Keratinocyte (primary cell): ENCODE results near the gene ACTL10. TPM values are rescaled to one million over a fixed set of nuclear protein-coding genes. Genes with fewer than 3 reads are reported as not detected.

ENCODE experiments used
- DNase-seq: peaks from one replicate; pipeline ENCODE4 v3.0.0-alpha.2; 2011; ENCODE audit warnings: low read depth, missing footprints, low spot score
- FAIRE-seq: peaks from 2 replicates; lab custom pipeline; 2011; peaks lifted over from hg19 to GRCh38; lab: Jason Lieb, UNC
- H2AFZ ChIP-seq: 2 replicates; pipeline ENCODE4 v1.6.0; 2012; ENCODE audit warnings: low read length, control low read depth, inconsistent platforms; ENCODE audit not compliant: control insufficient read depth
- H3K27ac ChIP-seq: 2 replicates; pipeline ENCODE4 v1.5.1; 2011; ENCODE audit warnings: low read length; ENCODE audit not compliant: control insufficient read depth, insufficient read depth
- H3K27me3 ChIP-seq: 3 replicates; pipeline ENCODE4 v1.6.0; 2011; ENCODE audit warnings: low read length; ENCODE audit not compliant: control insufficient read depth, insufficient read depth; ENCODE audit errors: extremely low read depth
- H3K36me3 ChIP-seq, 2 experiments: 2 replicates in 1 of 2; 3 replicates in 1 of 2; pipeline ENCODE4 v1.5.1; 2011; ENCODE audit warnings: low read length in 2 of 2, mild to moderate bottlenecking in 1 of 2; ENCODE audit not compliant: control insufficient read depth in 2 of 2, insufficient read depth in 2 of 2; ENCODE audit errors: extremely low read depth in 1 of 2
- H3K4me1 ChIP-seq: 3 replicates; pipeline ENCODE4 v1.5.1; 2011; ENCODE audit warnings: low read length; ENCODE audit not compliant: control insufficient read depth, insufficient read depth; ENCODE audit errors: extremely low read depth
- H3K4me2 ChIP-seq: 3 replicates; pipeline ENCODE4 v1.6.0; 2011; ENCODE audit warnings: low read depth, low read length; ENCODE audit not compliant: control insufficient read depth, insufficient read depth; ENCODE audit errors: extremely low read depth
- H3K4me3 ChIP-seq, 3 experiments: fragments of 200-600 bp in 1 of 3; sonication (generic) in 1 of 3; 2 replicates in 2 of 3; 3 replicates in 1 of 3; pipeline ENCODE4 v1.5.1; 2011 to 2016; ENCODE audit warnings: low read length in 3 of 3, mild to moderate bottlenecking in 3 of 3, control low read depth in 2 of 3, inconsistent platforms in 1 of 3, low read depth in 1 of 3, mixed read lengths in 1 of 3, mixed run types in 1 of 3, moderate library complexity in 1 of 3; ENCODE audit not compliant: control insufficient read depth in 2 of 3, insufficient read depth in 2 of 3; ENCODE audit errors: extremely low read depth in 1 of 3
- H3K79me2 ChIP-seq: 2 replicates; pipeline ENCODE4 v1.6.0; 2012; ENCODE audit warnings: low read length; ENCODE audit not compliant: control insufficient read depth, insufficient read depth
- H3K9ac ChIP-seq: 3 replicates; pipeline ENCODE4 v1.6.0; 2011; ENCODE audit warnings: low read length; ENCODE audit not compliant: control insufficient read depth, insufficient read depth; ENCODE audit errors: extremely low read depth
- H3K9me1 ChIP-seq: 3 replicates; pipeline ENCODE4 v1.6.0; 2011; ENCODE audit warnings: low read length; ENCODE audit not compliant: control insufficient read depth, insufficient read depth; ENCODE audit errors: extremely low read depth
- H3K9me3 ChIP-seq: 2 replicates; pipeline ENCODE4 v1.5.1; 2012; ENCODE audit warnings: low read depth, low read length; ENCODE audit not compliant: control insufficient read depth
- H4K20me1 ChIP-seq: 3 replicates; pipeline ENCODE4 v1.6.0; 2011; ENCODE audit warnings: low read length; ENCODE audit not compliant: control insufficient read depth, insufficient read depth; ENCODE audit errors: extremely low read depth
- CTCF ChIP-seq, 3 experiments: IDR thresholded peaks in 1 of 3; conservative IDR thresholded peaks in 1 of 3; optimal IDR thresholded peaks in 1 of 3; 2 replicates in 2 of 3; 3 replicates in 1 of 3; pipeline versions ENCODE3 to v1.5.1; 2011; ENCODE audit warnings: low read length in 3 of 3, mild to moderate bottlenecking in 3 of 3, moderate library complexity in 2 of 3, control low read depth in 1 of 3, inconsistent platforms in 1 of 3; ENCODE audit not compliant: insufficient read depth in 2 of 3; ENCODE audit errors: extremely low read depth in 1 of 3
- EZH2 ChIP-seq: IDR thresholded peaks from one replicate; pipeline ENCODE4 v1.6.1; 2012; ENCODE audit warnings: inconsistent platforms, mild to moderate bottlenecking, low read length, moderate library complexity
- dilution Hi-C: fragments of 300-500 bp; cut with MboI; formaldehyde crosslinking; loops from one replicate; pipeline ENCODE4 v1.7.0; 2020; ENCODE audit warnings: low sequenced_read_pairs; ENCODE audit not compliant: extremely low pct_ligation_motif_present
- polyA plus RNA-seq, 5 experiments: library from polyadenylated mRNA; depleted of rRNA in 3 of 5; stranded (reverse) in 3 of 5; stranded (forward) in 1 of 5; unstranded in 1 of 5; fragments of >200 nt; gene quantifications; 1 replicate in 1 of 5; 2 replicates in 3 of 5; 3 replicates in 1 of 5; pipeline versions ENCODE4 v1.2.1 to v1.2.3, GENCODE V29; 2011 to 2012; ENCODE audit warnings: missing spikeins in 2 of 5, low read depth in 1 of 5, low replicate concordance in 1 of 5

ACTL10 gene
- polyA plus RNA-seq, 1 donor (not counting 4 experiments of a cell fraction or from before 2014, with no cell fraction given): 0.28 TPM

GRCh38 chr20:33679758-33680485 is 13.2 kb downstream of the ACTL10 start:
- Histone ChIP-seq H3K9me3 (no peaks in the 10 kb centered on the region), H3K4me1 (peaks cover 3% of the 10 kb centered on the region), H2AFZ (no peak overlapping the region), H3K27ac (no peak overlapping the region), H3K9ac (no peak overlapping the region), H4K20me1 (no peaks in the 10 kb centered on the region), H3K79me2 (peaks cover 5% of the 10 kb centered on the region), H3K36me3 (no peaks in the 10 kb centered on the region), H3K9me1 (no peaks in the 10 kb centered on the region), H3K4me2 (no peak overlapping the region), H3K4me3 (no peak overlapping the region), H3K27me3 (no peaks in the 10 kb centered on the region)
- no peak for FAIRE-seq
- dilution Hi-C loops: no loop called here
- no peak for DNase-seq
- TF ChIP-seq CTCF (optimal IDR thresholded peaks at IDR 0.05 in 1 of 3, IDR thresholded peaks at IDR 0.05 in 1 of 3, conservative IDR thresholded peaks at IDR 0.05 in 1 of 3; ENCODE audit: extremely low read depth in 1 of 3, insufficient read depth in 2 of 3, low read length in 3 of 3) (no peak), EZH2 (no peak)

- Histone ChIP-seq H3K9me1 (no peaks in the 10 kb centered on the region), H4K20me1 (no peaks in the 10 kb centered on the region), H3K4me2 (no peak overlapping the region), H3K79me2 (peaks cover 12% of the 10 kb centered on the region), H3K9ac (no peak overlapping the region), H3K36me3 (no peaks in the 10 kb centered on the region), H3K27ac (no peak overlapping the region), H3K4me3 (no peak overlapping the region), H2AFZ (no peak overlapping the region), H3K9me3 (no peaks in the 10 kb centered on the region), H3K4me1 (peaks cover 11% of the 10 kb centered on the region), H3K27me3 (no peaks in the 10 kb centered on the region)
- TF ChIP-seq CTCF (optimal IDR thresholded peaks at IDR 0.05 in 1 of 3, IDR thresholded peaks at IDR 0.05 in 1 of 3, conservative IDR thresholded peaks at IDR 0.05 in 1 of 3; ENCODE audit: extremely low read depth in 1 of 3, insufficient read depth in 2 of 3, low read length in 3 of 3): no peak
- TF ChIP-seq EZH2: no peak
- DNase-seq (no peak), FAIRE-seq (no peak)
- dilution Hi-C loops: no loop called here
These were observed 13.9 kb downstream of the ACTL10 start for GRCh38 chr20:33680686-33681085.
